CD4-positive, alpha-beta T cell treated with Interleukin-15 for 4 hours (primary cell): ENCODE data around the gene UBE2S.
A peak's percentile ranks its signal among the peaks of the same experiment; 100 is the strongest.
"Not testable (repeated sequence)": the region's sequence is repeated elsewhere in the genome, so short reads cannot be mapped to it uniquely, and the experiment has no call there.

ENCODE experiments used
- DNase-seq: peaks from one replicate; pipeline ENCODE4 v3.0.0-alpha.2; 2020; ENCODE audit warnings: low spot score

The UBE2S gene

GRCh38 chr19:55440411-55441105 is 33.0 kb upstream of the UBE2S start:
- DNase-seq: no peak

GRCh38 chr19:55439052-55439451 is 31.5 kb upstream of the UBE2S start:
- no peak for DNase-seq

GRCh38 chr19:55437410-55437809 is 29.8 kb upstream of the UBE2S start:
- DNase-seq: no peak

DNA sequence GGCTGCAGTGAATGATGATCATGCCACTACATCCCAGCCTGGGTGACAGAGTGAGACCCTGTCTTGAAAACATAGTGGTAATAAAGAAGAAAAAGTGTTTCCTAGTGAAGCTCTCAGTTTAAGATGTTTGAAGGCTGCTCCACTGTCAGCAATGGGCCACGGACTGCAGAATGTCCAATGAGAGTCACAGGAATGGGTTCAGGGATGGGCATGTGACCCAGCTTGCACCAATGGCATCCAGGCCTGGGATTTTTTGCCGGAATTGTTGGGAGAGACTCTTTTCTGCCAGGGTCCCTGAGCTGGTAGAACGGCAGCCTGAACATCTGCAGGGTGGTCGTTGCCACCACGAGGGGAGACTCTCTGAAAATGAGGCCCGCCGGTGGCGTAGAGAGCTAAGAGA is 29.3 kb upstream of the UBE2S start:
- DNase-seq: no peak

DNA sequence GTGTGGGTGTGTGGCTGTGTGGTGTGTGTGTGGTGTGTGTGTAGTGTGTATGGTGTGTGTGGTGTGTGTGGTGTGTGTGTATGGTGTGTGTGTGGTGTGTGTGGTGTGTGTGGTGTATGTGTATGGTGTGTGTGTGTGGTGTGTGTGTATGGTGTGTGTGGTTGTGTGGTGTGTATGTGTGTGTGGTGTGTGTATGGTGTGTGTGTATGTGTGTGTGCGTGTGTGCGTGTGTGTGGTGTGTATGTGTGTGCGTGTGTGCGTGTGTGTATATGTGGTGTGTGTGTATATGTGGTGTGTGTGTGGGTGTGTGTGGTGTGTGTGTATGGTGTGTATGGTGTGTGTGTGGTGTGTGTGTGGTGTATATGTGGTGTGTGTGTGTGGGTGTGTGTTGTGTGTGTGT is 27.4 kb upstream of the UBE2S start:
- no peak for DNase-seq

GRCh38 chr19:55434356-55434919 is 26.9 kb upstream of the UBE2S start:
- DNase-seq: no peak

GRCh38 chr19:55433292-55433691 is 25.7 kb upstream of the UBE2S start:
- DNase-seq: no peak

GRCh38 chr19:55432241-55432959 is 24.8 kb upstream of the UBE2S start:
- DNase-seq: no peak

DNA sequence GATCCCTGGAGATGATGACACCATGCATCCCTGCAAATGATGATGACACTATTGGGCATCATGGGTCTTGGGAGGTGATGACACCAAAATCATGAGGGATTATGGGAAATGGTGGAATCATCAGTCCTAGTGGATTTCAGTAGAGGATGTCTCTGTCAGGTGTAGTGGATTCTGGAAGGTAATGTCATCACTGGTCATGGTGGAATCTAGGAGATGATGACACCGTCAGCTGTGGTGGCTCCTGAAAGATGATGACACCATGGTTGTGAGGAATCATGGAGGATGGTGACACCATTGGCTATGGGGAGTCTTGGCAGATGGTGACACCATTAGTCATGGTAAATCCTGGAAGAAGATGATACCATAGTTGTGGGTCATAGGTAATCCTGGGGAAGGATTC is 23.6 kb upstream of the UBE2S start:
- no peak for DNase-seq

DNA sequence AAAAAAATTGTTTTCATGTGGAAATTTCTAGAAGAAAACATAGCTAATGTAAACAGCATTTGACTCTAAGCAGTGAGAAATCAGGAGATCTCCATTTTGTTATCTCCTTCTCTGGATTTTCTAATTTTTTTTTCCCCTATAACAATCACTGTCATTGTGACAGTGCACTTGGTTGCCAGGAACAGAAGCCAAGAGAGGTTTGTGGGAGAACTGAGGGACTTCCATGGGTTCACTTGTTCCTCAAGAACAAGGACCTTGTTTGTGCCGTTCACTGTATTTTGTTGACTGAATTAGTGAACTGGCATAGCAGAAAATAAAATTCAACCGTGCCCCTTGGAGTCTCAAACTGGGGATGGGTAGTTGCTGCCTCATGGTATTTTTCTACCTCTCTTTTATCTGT is 18.5 kb upstream of the UBE2S start:
- DNase-seq: no peak

DNA sequence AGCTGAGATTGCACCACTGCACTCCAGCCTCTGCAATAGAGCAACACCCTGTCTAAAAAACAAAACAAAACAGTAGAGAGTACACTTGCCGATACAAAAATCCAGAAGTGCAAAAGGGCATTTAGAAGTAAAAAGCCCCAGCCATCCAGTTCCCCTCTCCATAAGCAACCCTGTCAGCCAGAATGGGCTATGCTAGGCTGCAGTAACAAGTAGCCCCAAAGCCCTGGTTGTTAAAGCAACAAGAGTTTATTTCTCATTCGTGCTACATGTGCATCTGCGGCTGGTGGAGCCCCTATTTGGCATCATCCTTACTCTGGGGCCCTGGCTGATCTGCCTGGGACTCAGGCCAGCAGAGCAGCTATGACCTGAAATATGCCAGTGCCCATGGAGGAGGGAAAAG is 16.9 kb upstream of the UBE2S start:
- DNase-seq: no peak

DNA sequence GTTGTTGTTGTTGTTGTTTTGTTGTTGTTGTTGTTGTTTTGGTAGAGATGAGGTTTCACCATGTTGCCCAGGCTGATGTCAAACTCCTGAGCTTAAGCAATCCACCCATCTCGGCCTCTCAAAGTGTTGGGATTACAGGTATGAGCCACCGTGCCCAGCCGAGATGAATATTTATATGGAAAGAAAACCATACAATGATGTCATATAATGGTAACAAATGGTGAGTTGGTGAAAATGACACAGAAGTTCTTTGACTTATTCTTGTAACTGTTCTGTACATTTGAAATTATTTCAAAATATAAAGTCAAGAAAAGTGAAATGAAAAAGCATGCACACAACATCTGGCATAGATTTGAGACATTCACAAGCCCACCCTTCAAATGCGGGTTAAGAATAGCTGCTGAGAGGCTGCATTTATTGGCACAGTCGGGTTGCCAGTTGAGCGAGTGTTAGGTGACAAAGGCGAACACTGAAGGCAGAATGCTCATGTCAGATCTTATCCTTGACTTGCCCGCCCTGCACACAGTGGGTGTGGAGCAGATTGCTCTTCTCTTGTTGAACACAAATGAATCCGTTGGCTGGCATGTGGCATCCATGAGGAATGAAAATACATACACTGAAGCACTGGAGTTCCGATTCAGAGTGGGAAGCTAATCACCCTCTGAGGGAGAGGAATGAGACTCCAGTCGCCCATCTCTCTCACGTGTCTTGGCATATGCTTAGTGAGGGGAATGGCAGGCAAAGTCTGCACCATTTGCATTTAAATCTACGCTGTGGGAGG is 15.8 kb upstream of the UBE2S start:
- no peak for DNase-seq

DNA sequence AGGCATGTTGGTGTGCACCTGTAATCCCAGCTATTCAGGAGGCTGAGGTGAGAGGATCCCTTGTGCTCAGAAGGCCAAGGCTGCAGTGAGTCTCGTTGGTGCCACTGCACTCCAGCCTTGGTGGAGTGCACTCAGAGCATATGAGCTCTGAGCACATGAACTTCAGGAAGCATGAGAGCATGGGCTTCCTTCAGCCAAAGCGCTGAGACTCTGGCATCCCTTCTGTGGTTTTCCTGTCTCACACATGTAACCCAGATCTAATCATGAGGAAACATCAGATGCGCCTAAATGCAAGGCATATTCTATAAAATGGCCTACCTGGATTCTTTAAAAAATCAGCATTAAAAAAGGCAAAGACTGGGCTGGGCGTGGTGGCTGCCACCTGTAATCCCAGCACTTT is 13.7 kb upstream of the UBE2S start:
- DNase-seq: peak; percentile 36

GRCh38 chr19:55419624-55420236 is 12.1 kb upstream of the UBE2S start:
- no peak for DNase-seq

DNA sequence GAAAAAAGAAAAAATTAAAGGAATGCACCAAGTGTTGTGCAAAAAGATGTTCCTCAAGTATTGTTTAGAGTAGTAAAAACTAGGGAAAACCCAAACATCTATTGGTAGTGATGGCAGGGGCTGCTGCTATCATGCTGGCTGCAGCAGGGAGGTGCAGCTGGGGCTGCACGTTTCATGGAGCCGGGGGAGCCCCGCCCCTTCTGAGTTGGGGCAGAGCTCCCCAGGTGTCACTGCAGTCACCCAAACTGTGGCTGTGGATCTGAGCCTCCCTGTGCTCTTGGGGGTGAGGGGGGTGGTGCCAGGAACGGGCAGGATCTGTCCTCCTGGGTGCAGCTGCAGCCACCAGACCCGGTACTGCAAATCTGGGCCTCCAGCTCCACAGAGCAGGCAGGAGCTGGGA is 11.5 kb upstream of the UBE2S start:
- DNase-seq: no peak

- peak; percentile 60 for DNase-seq
Observed at GRCh38 chr19:55418185-55418584, 10.6 kb upstream of the UBE2S start.

DNA sequence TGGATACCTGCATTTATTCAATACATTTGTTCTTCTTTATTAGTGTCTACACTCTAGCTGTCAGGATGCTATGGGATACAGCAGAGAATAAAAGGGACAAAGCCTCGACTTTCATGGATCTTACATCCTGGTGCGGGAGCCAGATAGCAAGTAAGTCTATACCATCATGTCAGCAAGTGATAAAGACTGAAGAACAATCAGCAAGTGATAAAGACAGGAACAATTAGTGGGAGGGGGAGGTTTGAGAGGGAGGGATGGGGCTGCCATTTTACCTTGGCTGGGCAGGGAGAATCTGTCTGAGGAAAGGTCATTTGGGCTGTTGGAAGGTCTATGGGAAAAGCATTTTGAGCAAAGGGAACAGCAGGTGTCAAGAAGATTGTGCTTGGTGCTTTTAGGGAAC is 2.6 kb upstream of the UBE2S start:
- no peak for DNase-seq

DNA sequence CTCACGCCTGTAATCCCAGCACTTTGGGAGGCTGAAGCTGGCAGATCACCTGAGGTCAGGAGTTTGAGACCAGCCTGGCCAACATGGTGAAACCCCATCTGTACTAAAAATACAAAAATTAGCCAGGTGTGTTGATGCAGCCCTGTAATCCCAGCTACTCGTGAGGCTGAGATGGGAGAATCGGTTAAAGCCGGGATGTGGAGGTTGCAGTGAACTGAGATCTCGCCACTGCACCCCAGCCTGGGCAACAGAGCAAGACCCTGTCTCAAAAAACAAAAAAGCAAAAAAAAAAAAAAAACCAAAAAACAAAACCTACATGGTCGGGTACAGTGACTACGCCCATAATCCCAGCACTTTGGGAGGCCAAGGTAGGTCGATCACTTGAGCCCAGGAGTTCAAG is 1.6 kb upstream of the UBE2S start:
- DNase-seq: not testable (repeated sequence)

GRCh38 chr19:55408533-55408872 is 915 bp upstream of the UBE2S start:
- no peak for DNase-seq

DNA sequence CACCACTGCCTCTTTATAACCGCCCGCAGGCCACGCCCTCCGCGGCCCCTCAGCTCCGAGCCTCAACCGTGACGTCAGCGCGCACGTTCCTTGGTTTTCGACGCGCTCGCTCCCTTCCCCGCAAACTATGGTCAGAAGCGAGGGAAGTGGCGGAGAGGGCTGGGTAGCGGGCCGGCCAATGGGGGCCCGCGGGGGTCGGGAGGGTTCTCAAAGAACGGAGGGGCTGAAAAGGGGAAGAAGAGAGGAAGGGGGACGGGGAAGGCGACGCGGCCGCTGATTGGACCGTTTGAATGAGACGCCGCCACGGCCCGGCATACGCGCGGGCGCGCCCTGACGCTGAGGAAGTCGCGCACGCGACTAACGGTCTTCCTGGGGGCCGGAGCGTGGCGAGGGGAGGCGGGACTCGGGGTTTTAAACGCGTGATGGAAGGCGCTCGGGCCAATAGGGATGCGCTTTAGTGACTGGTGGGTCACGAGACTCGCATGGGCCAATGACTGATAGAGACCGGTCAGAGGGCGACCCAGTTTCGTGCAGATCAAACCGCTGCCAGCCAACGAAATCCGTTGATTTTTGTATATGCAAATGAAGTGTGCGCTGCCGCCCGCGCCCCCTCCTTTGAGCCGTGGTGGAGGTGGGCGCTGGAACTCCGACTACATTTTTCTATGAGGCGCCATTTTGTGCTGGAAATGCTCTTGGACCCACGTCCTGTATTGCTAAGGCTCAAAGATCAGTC is 378 bp upstream of the UBE2S start:
- peak; percentile 98 for DNase-seq

- DNase-seq: no peak
Observed at GRCh38 chr19:55406826-55407549, 600 bp downstream of the UBE2S start.
